Fibroblast of the aortic adventitia (primary cell): ENCODE results near the gene CORT. TPM values are rescaled to one million over a fixed set of nuclear protein-coding genes. Genes with fewer than 3 reads are reported as not detected.

Experiments used
- total RNA-seq: library from RNA; depleted of rRNA; stranded (reverse); fragments of >200 nt; gene quantifications from 2 replicates; pipeline ENCODE4 v1.2.3, GENCODE V29; 2012; ENCODE audit warnings: low replicate concordance

The CORT gene
- total RNA-seq, 1 donor: 0.36 TPM

Other genes with a start within 250 kb of the CORT start
- gene KIF1B, start 239.5 kb upstream of the CORT start, total RNA-seq: 34.8 and 45.5 TPM in 2 replicates
- 108 and 494 TPM in 2 replicates for gene PGD, start 51.0 kb upstream of the CORT start, total RNA-seq
- 11.0 and 25.8 TPM in 2 replicates for gene CENPS, start 19.6 kb upstream of the CORT start, total RNA-seq
- gene DFFA, start 22.5 kb downstream of the CORT start, total RNA-seq: 23.1 and 36.6 TPM in 2 replicates
- gene PEX14, start 24.9 kb downstream of the CORT start, total RNA-seq: 8.3 and 12.2 TPM in 2 replicates